NT2/D1 (cell line): ENCODE measurements around the gene FBXO47.

Experiments
- SUZ12 ChIP-seq: IDR thresholded peaks from 2 replicates; pipeline ENCODE4 v1.6.1; 2011; ENCODE audit not compliant: insufficient read length, insufficient read depth; ENCODE audit errors: extremely low read depth
- YY1 ChIP-seq: IDR thresholded peaks from 2 replicates; pipeline ENCODE4 v1.6.1; 2011; ENCODE audit not compliant: insufficient read length, insufficient read depth
- ZNF274 ChIP-seq: IDR thresholded peaks from 2 replicates; pipeline ENCODE4 v1.6.1; 2011; ENCODE audit warnings: mild to moderate bottlenecking, low read depth, low read length

GRCh38 chr17:38900978-38901656 is 66.1 kb downstream of the FBXO47 start:
- TF ChIP-seq YY1 (no peak), SUZ12 (no peak), ZNF274 (no peak)
